K562 (cell line): Measurements from ENCODE around the gene DNMT3A. TPM values are rescaled to one million over a fixed set of nuclear protein-coding genes. Genes with fewer than 3 reads are reported as not detected.

Experiments
- ATAC-seq: fragments of 200-7000 bp; cut with Tn5 transposase; 3 replicates; pipeline ENCODE4 v1.9.1; 2020; ENCODE audit warnings: moderate library complexity
- BruUV-seq: library from RNA; stranded (reverse); fragments of 400-500 nt; replicated peaks from 2 replicates; lab custom pipeline; 2021; lab: Mats Ljungman, UMichigan
- CTCF ChIA-PET: fragments of 300-600 bp; formaldehyde crosslinking; extraction: SDS; loops from one replicate; lab custom pipeline; 2021; ENCODE audit warnings: low intra/inter-chr PET ratio; lab: Yijun Ruan, JAX
- POLR2A ChIA-PET: fragments of 300-600, 350-650 bp; sonication (Branson Sonifier 250); formaldehyde crosslinking; extraction: SDS; loops from one replicate; lab custom pipeline; 2021; ENCODE audit warnings: antibody characterized with exemption, inconsistent platforms; lab: Yijun Ruan, JAX
- DNase-seq, 4 experiments: peaks; one replicate each; pipeline versions ENCODE4 v3.0.0 to v3.0.0-alpha.2; 2011 to 2018; ENCODE audit warnings: low spot score in 3 of 4, mixed read lengths in 3 of 4; ENCODE audit errors: extremely low read depth in 1 of 4
- FAIRE-seq: peaks from 2 replicates; lab custom pipeline; 2011; peaks lifted over from hg19 to GRCh38; lab: Jason Lieb, UNC
- H2AFZ ChIP-seq: 2 replicates; pipeline ENCODE4 v1.6.0; 2011; ENCODE audit warnings: low read depth, low read length, control low read depth, inconsistent platforms
- H3K27ac ChIP-seq: fragments of 200-600 bp; 3 replicates; pipeline ENCODE4 v1.8.0; 2011; ENCODE audit warnings: low read depth, mild to moderate bottlenecking, control low read depth, inconsistent platforms, low read length, moderate library complexity, mixed read lengths; ENCODE audit errors: extremely low read depth
- H3K27me3 ChIP-seq, 2 experiments: fragments of 300-600 bp in 1 of 2; 2 replicates in 1 of 2; 3 replicates in 1 of 2; pipeline versions ENCODE4 v1.6.0 to v1.8.0; 2011; ENCODE audit warnings: inconsistent platforms in 2 of 2, low read length in 2 of 2, mild to moderate bottlenecking in 1 of 2, mixed read lengths in 1 of 2, moderate library complexity in 1 of 2; ENCODE audit not compliant: control insufficient read depth in 2 of 2, insufficient read depth in 2 of 2
- H3K36me3 ChIP-seq: fragments of 300-600 bp; 3 replicates; pipeline ENCODE4 v1.8.0; 2011; ENCODE audit warnings: mild to moderate bottlenecking, low read length, inconsistent platforms; ENCODE audit not compliant: control insufficient read depth, insufficient read depth
- H3K4me1 ChIP-seq, 2 experiments: fragments of 200-600 bp in 1 of 2; replicated peaks in 1 of 2; 2 replicates in 1 of 2; 3 replicates in 1 of 2; pipeline versions ENCODE4 v1.5.1 to v1.8.0; 2011; ENCODE audit warnings: inconsistent platforms in 2 of 2, low read length in 2 of 2, mild to moderate bottlenecking in 1 of 2, mixed read lengths in 1 of 2, moderate library complexity in 1 of 2; ENCODE audit not compliant: control insufficient read depth in 2 of 2, insufficient read depth in 2 of 2
- H3K4me2 ChIP-seq: 2 replicates; pipeline ENCODE4 v1.6.1; 2011; ENCODE audit warnings: low read length, control low read depth, inconsistent platforms, mixed read lengths; ENCODE audit not compliant: insufficient read depth
- H3K4me3 ChIP-seq: fragments of 200-600 bp; sonication (generic), shearing (Covaris generic); 2 replicates; pipeline ENCODE4 v1.5.1; 2016; ENCODE audit warnings: control low read depth, inconsistent platforms
- H3K79me2 ChIP-seq: fragments of 200-600 bp; 3 replicates; pipeline ENCODE4 v1.8.0; 2011; ENCODE audit warnings: low read length, inconsistent platforms; ENCODE audit not compliant: control insufficient read depth, insufficient read depth
- H3K9ac ChIP-seq, 2 experiments: 2 replicates each; pipeline versions ENCODE4 v1.6.0 to v1.6.1; 2011; ENCODE audit warnings: low read depth in 2 of 2, low read length in 2 of 2, control low read depth in 1 of 2, inconsistent platforms in 1 of 2, mild to moderate bottlenecking in 1 of 2, mixed read lengths in 1 of 2; ENCODE audit not compliant: insufficient read depth in 1 of 2
- H3K9me1 ChIP-seq: one replicate; pipeline ENCODE4 v1.6.0; 2011; ENCODE audit warnings: inconsistent platforms, mild to moderate bottlenecking, low read length, moderate library complexity; ENCODE audit not compliant: control insufficient read depth, insufficient read depth
- H3K9me3 ChIP-seq: replicated peaks from 2 replicates; pipeline ENCODE4 v1.5.1; 2011; ENCODE audit warnings: low read depth, low read length, inconsistent platforms; ENCODE audit not compliant: control insufficient read depth, insufficient read depth
- H4K20me1 ChIP-seq: replicated peaks from 2 replicates; pipeline ENCODE4 v1.6.1; 2011; ENCODE audit warnings: low read length, inconsistent platforms, mixed read lengths; ENCODE audit not compliant: control insufficient read depth, insufficient read depth
- CBFA2T3 ChIP-seq: fragments of 450-650 bp; IDR thresholded peaks from 2 replicates; pipeline ENCODE4 v1.6.1; 2017
- FIP1L1 ChIP-seq: fragments of 200-400 bp; formaldehyde crosslinking; IDR thresholded peaks from 2 replicates; pipeline ENCODE4 v1.6.1; 2018; ENCODE audit warnings: mild to moderate bottlenecking, low read depth, low read length; ENCODE audit not compliant: poor library complexity, severe bottlenecking
- FOXA3 ChIP-seq, 2 experiments: fragments of 450-650 bp in 1 of 2; sonication (generic) in 1 of 2; formaldehyde crosslinking; IDR thresholded peaks in 1 of 2; conservative IDR thresholded peaks in 1 of 2; 2 replicates each; pipeline versions ENCODE4 v1.4.0 to v1.8.0; 2020 to 2022; ENCODE audit warnings: mild to moderate bottlenecking in 2 of 2, missing genetic modification reagents in 1 of 2
- FOXJ2 ChIP-seq: fragments of 200-800 bp; sonication (Bioruptor generic); IDR thresholded peaks from 2 replicates; pipeline ENCODE4 v1.6.1; 2016; ENCODE audit warnings: missing genetic modification characterization, missing compliant biosample characterization
- NBN ChIP-seq: fragments of 450-650 bp; IDR thresholded peaks from 2 replicates; pipeline ENCODE4 v1.6.1; 2016; ENCODE audit warnings: low read depth, mild to moderate bottlenecking
- RFX1 ChIP-seq: fragments of 450-650 bp; IDR thresholded peaks from 2 replicates; pipeline ENCODE4 v1.6.1; 2016; ENCODE audit warnings: mild to moderate bottlenecking, moderate library complexity
- SMAD2 ChIP-seq: fragments of 150-350 bp; IDR thresholded peaks from 2 replicates; pipeline ENCODE4 v1.6.1; 2014; ENCODE audit warnings: low read depth, mild to moderate bottlenecking, low read length
- TSHZ1 ChIP-seq: fragments of 250-450 bp; sonication (Bioruptor Pico); IDR thresholded peaks from 2 replicates; pipeline ENCODE4 v1.4.0; 2020; ENCODE audit warnings: mild to moderate bottlenecking, moderate library complexity
- WGBS: fragments of 100-300 bp; shearing (Covaris generic); methylation state at CpG from one replicate; pipeline ENCODE4 v1.1.6; 2016; ENCODE audit warnings: low coverage, mixed read lengths; ENCODE audit not compliant: insufficient coverage; ENCODE audit errors: missing lambda C conversion rate; 5-methylcytosine and 5-hydroxymethylcytosine counted together
- in situ Hi-C: fragments of 300-500 bp; cut with MboI; formaldehyde crosslinking; loops from 4 replicates; pipeline ENCODE4 v1.15.0; 2018; ENCODE audit warnings: inconsistent platforms, mixed read lengths
- intact Hi-C: fragments of 100-400 bp; cut with micrococcal nuclease; formaldehyde crosslinking; loops from 2 replicates; pipeline ENCODE4 v1.14.2; 2022
- polyA plus RNA-seq, 8 experiments: library from polyadenylated mRNA; depleted of rRNA in 4 of 8; stranded (reverse) in 5 of 8; unstranded in 3 of 8; fragments of >200 nt; fragmentation: Nextera tagmentation in 2 of 8; fragmentation: Illumina TruSeq in 1 of 8; extraction: Ambion mirVana in 2 of 8; extraction: Trizol in 1 of 8; gene quantifications; 2 replicates each; pipeline versions ENCODE4 v1.2.1 to v1.2.3, GENCODE V29; 2011 to 2014; ENCODE audit warnings: inconsistent platforms in 1 of 8, missing spikeins in 1 of 8
- total RNA-seq, 7 experiments: library from RNA; depleted of rRNA in 6 of 7; stranded (reverse); fragments of >200 nt in 6 of 7; fragmentation: Illumina TruSeq in 2 of 7; extraction: Trizol in 2 of 7; gene quantifications; 2 replicates each; pipeline versions ENCODE4 v1.2.1 to v1.2.3, GENCODE V29; 2011 to 2021; ENCODE audit warnings: low replicate concordance in 1 of 7
- TF ChIP-seq, protein P1 (sequence below): fragments of 200-800 bp; sonication (Bioruptor generic); IDR thresholded peaks from 2 replicates; pipeline ENCODE4 v1.6.1; 2017; ENCODE audit warnings: missing genetic modification characterization, missing compliant biosample characterization

The DNMT3A gene
- total and polyA plus RNA-seq, 9 of the 15 experiments (the other 6 are each of a cell fraction or from before 2014, with no cell fraction given) = 3.0 to 16.0 (median 6.1) TPM

DNA sequence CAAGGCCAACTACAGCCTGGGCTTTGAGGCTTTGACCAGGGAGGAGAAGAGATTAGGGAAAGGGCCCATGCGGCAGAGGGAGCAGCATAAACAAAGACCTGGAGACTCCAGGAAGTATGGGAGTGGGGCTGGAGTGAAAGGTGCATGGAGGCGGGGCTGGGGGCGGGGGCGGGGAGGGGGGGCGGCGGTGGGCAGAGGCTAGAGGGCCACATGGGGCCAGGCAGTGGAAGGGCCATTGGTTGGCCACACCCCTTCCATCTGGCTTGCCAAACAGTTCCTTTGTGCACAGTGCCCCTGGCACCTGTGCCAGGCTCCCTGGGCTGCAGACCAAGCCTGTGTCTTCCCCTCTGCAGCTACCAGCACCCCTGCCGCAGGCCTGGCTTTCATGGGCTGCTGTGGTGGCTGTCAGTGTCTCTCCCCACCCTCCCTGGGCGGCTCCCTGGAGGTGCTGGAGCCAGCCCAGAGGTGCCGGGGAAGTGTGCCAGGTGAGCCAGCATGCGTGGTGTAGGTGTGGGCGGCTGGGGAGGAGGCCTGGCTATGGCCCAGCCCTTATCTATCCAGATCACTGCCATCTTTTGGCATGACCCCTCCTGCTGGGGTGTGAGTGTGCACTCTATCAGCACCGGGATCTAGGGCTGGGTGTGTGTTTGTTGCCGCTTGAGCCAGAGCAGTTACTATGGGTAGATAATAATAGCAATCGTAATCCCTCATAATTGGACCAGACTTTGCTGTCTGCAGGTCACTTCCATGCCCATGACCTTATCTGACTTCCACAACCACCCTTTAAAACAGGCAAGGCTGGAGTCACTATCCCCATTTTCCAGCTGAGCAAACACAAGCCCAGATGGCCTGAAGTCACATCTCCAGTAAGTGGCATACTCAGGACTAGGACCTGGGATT lies 30.5 kb downstream of the DNMT3A start:
- Histone ChIP-seq H3K9me1 (no peaks in the 10 kb centered on the region), H3K4me2 (no peak overlapping the region), H3K4me1 (peaks cover 0 to 37% of the 10 kb centered on the region in 2 experiments; a peak in 2 of 5 replicates)
- FAIRE-seq (no peak), ATAC-seq (no peak)
- no TSS peak for BruUV-seq
- TF ChIP-seq NBN (no peak), TSHZ1 (no peak), CBFA2T3 (peak; percentile 25; the same call in 1 of the 2 replicates), FOXA3 (CRISPR knock-in tag; conservative IDR thresholded peaks at IDR 0.05 in 1 of 2, IDR thresholded peaks at IDR 0.05 in 1 of 2) (peak in 1 of 2 experiments; percentile 78; a peak in 2 of 4 replicates), SMAD2 (no peak), FIP1L1 (no peak), FOXJ2 (tag) (peak; percentile 93), RFX1 (no peak)
- TF ChIP-seq, protein P1, sequence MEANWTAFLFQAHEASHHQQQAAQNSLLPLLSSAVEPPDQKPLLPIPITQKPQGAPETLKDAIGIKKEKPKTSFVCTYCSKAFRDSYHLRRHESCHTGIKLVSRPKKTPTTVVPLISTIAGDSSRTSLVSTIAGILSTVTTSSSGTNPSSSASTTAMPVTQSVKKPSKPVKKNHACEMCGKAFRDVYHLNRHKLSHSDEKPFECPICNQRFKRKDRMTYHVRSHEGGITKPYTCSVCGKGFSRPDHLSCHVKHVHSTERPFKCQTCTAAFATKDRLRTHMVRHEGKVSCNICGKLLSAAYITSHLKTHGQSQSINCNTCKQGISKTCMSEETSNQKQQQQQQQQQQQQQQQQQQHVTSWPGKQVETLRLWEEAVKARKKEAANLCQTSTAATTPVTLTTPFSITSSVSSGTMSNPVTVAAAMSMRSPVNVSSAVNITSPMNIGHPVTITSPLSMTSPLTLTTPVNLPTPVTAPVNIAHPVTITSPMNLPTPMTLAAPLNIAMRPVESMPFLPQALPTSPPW = peak; percentile 37; the same call in 1 of the 2 replicates
- TF ChIP-seq, all 486 proteins: peak for 4
- Histone ChIP-seq H3K27ac (no peak overlapping the region), H2AFZ (no peak overlapping the region), H3K27me3 (peaks cover 6 to 46% of the 10 kb centered on the region in 2 experiments), H3K4me3 (no peak overlapping the region), H4K20me1 (peaks cover 9% of the 10 kb centered on the region; the same call in 1 of the 2 replicates), H3K79me2 (no peaks in the 10 kb centered on the region), H3K36me3 (no peaks in the 10 kb centered on the region), H3K9me3 (no peaks in the 10 kb centered on the region), H3K9ac (peak overlapping the region in 1 of 2 experiments; percentile 23; a peak in 1 of 4 replicates)
- POLR2A ChIA-PET = no interaction called here
- in situ Hi-C loops (no loop called here), intact Hi-C loops (no loop called here)
- WGBS = 8% methylated on average over 9 of the region's 14 CpGs
- CTCF ChIA-PET = no interaction called here
- DNase-seq = peak in 2 of 4 experiments; percentile 47 to 51
